Neural progenitor cell (in vitro differentiated cells): ENCODE results near the gene SLC38A10. TPM values are rescaled to one million over a fixed set of nuclear protein-coding genes. Genes with fewer than 3 reads are reported as not detected.

ENCODE experiments used
- DNase-seq: peaks from one replicate; pipeline ENCODE4 v3.0.0-alpha.2; 2016; ENCODE audit warnings: low spot score
- H2AFZ ChIP-seq: fragments of 200-600 bp; sonication (generic); replicated peaks from 2 replicates; pipeline ENCODE4 v1.6.1; 2016; ENCODE audit warnings: antibody characterized with exemption
- H3F3A ChIP-seq: fragments of 200-600 bp; sonication (generic); 2 replicates; pipeline ENCODE4 v1.6.1; 2016; ENCODE audit warnings: antibody characterized with exemption, low read depth
- H3K27ac ChIP-seq: fragments of 200-600 bp; sonication (generic); 2 replicates; pipeline ENCODE4 v1.5.1; 2016; ENCODE audit warnings: mild to moderate bottlenecking
- H3K27me3 ChIP-seq: fragments of 200-600 bp; sonication (generic); 2 replicates; pipeline ENCODE4 v1.6.1; 2016; ENCODE audit warnings: mild to moderate bottlenecking, moderate library complexity
- H3K36me3 ChIP-seq: fragments of 200-600 bp; sonication (generic); 2 replicates; pipeline ENCODE4 v1.5.1; 2016
- H3K4me1 ChIP-seq: fragments of 200-600 bp; sonication (generic); 2 replicates; pipeline ENCODE4 v1.6.1; 2016; ENCODE audit warnings: mixed run types
- H3K4me2 ChIP-seq: fragments of 200-600 bp; sonication (generic); 2 replicates; pipeline ENCODE4 v1.6.1; 2016
- H3K4me3 ChIP-seq: fragments of 200-600 bp; sonication (generic); 2 replicates; pipeline ENCODE4 v1.5.1; 2016
- H3K79me2 ChIP-seq: fragments of 200-600 bp; sonication (generic); 2 replicates; pipeline ENCODE4 v1.6.1; 2016; ENCODE audit warnings: low read depth
- H3K9ac ChIP-seq: fragments of 200-600 bp; sonication (generic); 2 replicates; pipeline ENCODE4 v1.6.1; 2016
- H3K9me3 ChIP-seq: fragments of 200-600 bp; sonication (generic); 2 replicates; pipeline ENCODE4 v1.5.1; 2016; ENCODE audit warnings: low read depth
- H4K20me1 ChIP-seq: fragments of 200-600 bp; sonication (generic); 2 replicates; pipeline ENCODE4 v1.6.1; 2016; ENCODE audit warnings: low read depth
- H3K27ac Mint-ChIP-seq: 3 replicates; pipeline ENCODE4 v1.8.0; 2021; ENCODE audit warnings: mixed read lengths
- H3K27me3 Mint-ChIP-seq: 2 replicates; pipeline ENCODE4 v1.8.0; 2022; ENCODE audit warnings: low read depth, mild to moderate bottlenecking, inconsistent platforms, moderate library complexity, mixed read lengths; ENCODE audit not compliant: insufficient read depth
- H3K36me3 Mint-ChIP-seq: 3 replicates; pipeline ENCODE4 v1.8.0; 2021; ENCODE audit warnings: mixed read lengths
- H3K4me1 Mint-ChIP-seq: 3 replicates; pipeline ENCODE4 v1.8.0; 2021; ENCODE audit warnings: mixed read lengths
- H3K4me3 Mint-ChIP-seq: 3 replicates; pipeline ENCODE4 v1.8.0; 2021; ENCODE audit warnings: mild to moderate bottlenecking, moderate library complexity, mixed read lengths
- H3K9me3 Mint-ChIP-seq: 3 replicates; pipeline ENCODE4 v1.8.0; 2020; ENCODE audit warnings: mixed read lengths
- CTCF ChIP-seq: fragments of 200-600 bp; sonication (generic); IDR thresholded peaks from 2 replicates; pipeline ENCODE4 v1.5.1; 2017; ENCODE audit warnings: antibody characterized with exemption, mild to moderate bottlenecking
- EZH2 ChIP-seq: fragments of 200-600 bp; sonication (generic); IDR thresholded peaks from 2 replicates; pipeline ENCODE4 v1.6.1; 2017; ENCODE audit warnings: antibody characterized with exemption, mild to moderate bottlenecking, moderate library complexity
- EZH2phosphoT487 ChIP-seq: fragments of 200-600 bp; sonication (generic); IDR thresholded peaks from 2 replicates; pipeline ENCODE4 v1.6.1; 2017; ENCODE audit warnings: antibody characterized with exemption
- total RNA-seq: library from RNA; depleted of rRNA; stranded (reverse); fragments of >200 nt; gene quantifications from 2 replicates; pipeline ENCODE4 v1.2.3, GENCODE V29; 2015; ENCODE audit warnings: low replicate concordance

The SLC38A10 gene
- total RNA-seq, 1 donor from 2014 or later, result 8.3 TPM

GRCh38 chr17:81298325-81298990 lies 3.4 kb upstream of the SLC38A10 start:
- Histone ChIP-seq H3K9me3 (no peaks in the 10 kb centered on the region), H3K9ac (no peak overlapping the region), H3K36me3 (no peaks in the 10 kb centered on the region), H3K27me3 (no peaks in the 10 kb centered on the region), H3K4me3 (no peak overlapping the region), H4K20me1 (peaks cover 9% of the 10 kb centered on the region), H3K4me1 (no peaks in the 10 kb centered on the region), H3F3A (peaks cover 16% of the 10 kb centered on the region), H2AFZ (no peak overlapping the region), H3K79me2 (peaks cover 16% of the 10 kb centered on the region), H3K27ac (no peak overlapping the region), H3K4me2 (no peak overlapping the region)
- Mint-ChIP-seq H3K9me3 (no peaks in the 10 kb centered on the region), H3K27ac (no peak overlapping the region), H3K36me3 (no peaks in the 10 kb centered on the region), H3K27me3 (peaks cover 6% of the 10 kb centered on the region), H3K4me3 (peak overlapping the region; percentile 24), H3K4me1 (peaks cover 25% of the 10 kb centered on the region)
- no peak for DNase-seq
- TF ChIP-seq EZH2, result no peak
- no peak for TF ChIP-seq EZH2phosphoT487
- no peak for TF ChIP-seq CTCF

- H3K27me3 Mint-ChIP-seq, result peaks cover 8% of the 10 kb centered on the region
- H3K4me3 Mint-ChIP-seq, result peak overlapping the region; percentile 93
- peak overlapping the region; percentile 88 for H2AFZ ChIP-seq
- H3K27ac ChIP-seq, result no peak overlapping the region
- H3K27me3 ChIP-seq, result no peaks in the 10 kb centered on the region
- H3K9me3 Mint-ChIP-seq, result no peaks in the 10 kb centered on the region
- no peaks in the 10 kb centered on the region for H3K9me3 ChIP-seq
- peak overlapping the region; percentile 89 for H3K4me3 ChIP-seq
- peaks cover 22% of the 10 kb centered on the region for H3K4me1 Mint-ChIP-seq
- no peaks in the 10 kb centered on the region for H3K36me3 ChIP-seq
- no peaks in the 10 kb centered on the region for H3K4me1 ChIP-seq
- TF ChIP-seq CTCF, result peak; percentile 49
- no peak for TF ChIP-seq EZH2phosphoT487
- peak; percentile 22 for TF ChIP-seq EZH2
- H3F3A ChIP-seq, result peaks cover 16% of the 10 kb centered on the region
- H3K79me2 ChIP-seq, result peaks cover 31% of the 10 kb centered on the region
- peak overlapping the region; percentile 65 for H3K9ac ChIP-seq
- H3K36me3 Mint-ChIP-seq, result peaks cover 2% of the 10 kb centered on the region
- peaks cover 21% of the 10 kb centered on the region for H4K20me1 ChIP-seq
- DNase-seq, result peak; percentile 70
- H3K27ac Mint-ChIP-seq, result no peak overlapping the region
- peak overlapping the region; percentile 91 for H3K4me2 ChIP-seq
These were observed 722 bp upstream of the SLC38A10 start for GRCh38 chr17:81295676-81296381.

- H3K36me3 ChIP-seq, result no peaks in the 10 kb centered on the region
- no peak for TF ChIP-seq EZH2phosphoT487
- TF ChIP-seq CTCF, result no peak
- TF ChIP-seq EZH2, result no peak
- H4K20me1 ChIP-seq, result peaks cover 30% of the 10 kb centered on the region
- H3K9ac ChIP-seq, result peak overlapping the region; percentile 65
- peak overlapping the region; percentile 91 for H3K4me2 ChIP-seq
- peak overlapping the region; percentile 89 for H3K4me3 ChIP-seq
- H3K27me3 Mint-ChIP-seq, result peaks cover 4% of the 10 kb centered on the region
- H3K27ac Mint-ChIP-seq, result no peak overlapping the region
- H3K4me1 ChIP-seq, result no peaks in the 10 kb centered on the region
- H3K27ac ChIP-seq, result no peak overlapping the region
- H3K36me3 Mint-ChIP-seq, result peaks cover 2% of the 10 kb centered on the region
- H3K9me3 ChIP-seq, result no peaks in the 10 kb centered on the region
- peaks cover 19% of the 10 kb centered on the region for H3K4me1 Mint-ChIP-seq
- no peaks in the 10 kb centered on the region for H3K27me3 ChIP-seq
- peaks cover 16% of the 10 kb centered on the region for H3F3A ChIP-seq
- H3K9me3 Mint-ChIP-seq, result no peaks in the 10 kb centered on the region
- H2AFZ ChIP-seq, result peak overlapping the region; percentile 88
- peak overlapping the region; percentile 91 for H3K4me3 Mint-ChIP-seq
- H3K79me2 ChIP-seq, result peaks cover 43% of the 10 kb centered on the region
- DNase-seq, result peak; percentile 45
These were observed 536 bp downstream of the SLC38A10 start for GRCh38 chr17:81294512-81295030.
